ENCODE results near the gene CYSRT1.

The CYSRT1 gene

GRCh38 chr9:137226338-137227053, 1.5 kb downstream of the CYSRT1 start:
- TF ChIP-seq TEAD4 (IDR thresholded peaks at IDR 0.05): no peak

GRCh38 chr9:137227054-137227852, 2.3 kb downstream of the CYSRT1 start, which contains the start of gene RNF224:
Gene RNF224, plus strand, starts transcription at chr9:137227502. Its CDS starts 834 bp downstream, at chr9:137228336.
- TF ChIP-seq MAX (IDR thresholded peaks at IDR 0.05): no peak; the same call in none of the 2 replicates
- peak; percentile 95 for TF ChIP-seq RAD21 (IDR thresholded peaks at IDR 0.05; ENCODE audit: low read depth)
- no peak for TF ChIP-seq USF1 (IDR thresholded peaks at IDR 0.05)
- TF ChIP-seq TCF12 (IDR thresholded peaks at IDR 0.05; ENCODE audit: low read depth): peak; percentile 94
- peak; percentile 89 for TF ChIP-seq EP300 (IDR thresholded peaks at IDR 0.05; ENCODE audit: borderline replicate concordance)
- TF ChIP-seq REST (IDR thresholded peaks at IDR 0.05; ENCODE audit: low read depth): no peak
- no peak; the same call in 1 of the 2 replicates for TF ChIP-seq CEBPB (IDR thresholded peaks at IDR 0.05)
- TF ChIP-seq TEAD4 (IDR thresholded peaks at IDR 0.05): peak; percentile 78
- no peak for TF ChIP-seq CREB1 (IDR thresholded peaks at IDR 0.05; ENCODE audit: low read depth)
- TF ChIP-seq EGR1 (IDR thresholded peaks at IDR 0.05): 0 out of 2 replicates have a peak, but pooled peaks have one; percentile 50
- peak; percentile 40; the same call in 1 of the 2 replicates for TF ChIP-seq TAF1 (IDR thresholded peaks at IDR 0.05; ENCODE audit: low read depth)
- peak; percentile 96 for TF ChIP-seq ZBTB7A (IDR thresholded peaks at IDR 0.05; ENCODE audit: low read depth)
- peak; percentile 71 for TF ChIP-seq FOXM1 (IDR thresholded peaks at IDR 0.05; ENCODE audit: borderline replicate concordance, low read depth)
- peak; percentile 99 for TF ChIP-seq NFIC (IDR thresholded peaks at IDR 0.05)
- TF ChIP-seq YY1 (IDR thresholded peaks at IDR 0.05; ENCODE audit: low read depth): peak; percentile 56; the same call in 1 of the 2 replicates

GRCh38 chr9:137227853-137228505, 3.0 kb downstream of the CYSRT1 start:
- TF ChIP-seq ZBTB7A (IDR thresholded peaks at IDR 0.05; ENCODE audit: low read depth) (no peak), RAD21 (IDR thresholded peaks at IDR 0.05; ENCODE audit: low read depth) (no peak), REST (IDR thresholded peaks at IDR 0.05; ENCODE audit: low read depth) (no peak), TCF12 (IDR thresholded peaks at IDR 0.05; ENCODE audit: low read depth) (no peak), CREB1 (IDR thresholded peaks at IDR 0.05; ENCODE audit: low read depth) (no peak), FOXM1 (IDR thresholded peaks at IDR 0.05; ENCODE audit: borderline replicate concordance, low read depth) (no peak), CEBPB (IDR thresholded peaks at IDR 0.05) (no peak), NFIC (IDR thresholded peaks at IDR 0.05) (no peak), YY1 (IDR thresholded peaks at IDR 0.05; ENCODE audit: low read depth) (no peak)

- TF ChIP-seq MAX (IDR thresholded peaks at IDR 0.05): peak; percentile 56; the same call in 1 of the 2 replicates
- no peak for TF ChIP-seq YY1 (IDR thresholded peaks at IDR 0.05; ENCODE audit: low read depth)
- peak; percentile 93 for TF ChIP-seq EGR1 (IDR thresholded peaks at IDR 0.05)
- TF ChIP-seq CREB1 (IDR thresholded peaks at IDR 0.05; ENCODE audit: low read depth): no peak
Observed at GRCh38 chr9:137228506-137228967, 3.6 kb downstream of the CYSRT1 start.

- TF ChIP-seq MAX (IDR thresholded peaks at IDR 0.05): peak; percentile 4; the same call in 1 of the 2 replicates
- TF ChIP-seq REST (IDR thresholded peaks at IDR 0.05; ENCODE audit: low read depth): no peak
Observed at GRCh38 chr9:137228968-137229896, 4.3 kb downstream of the CYSRT1 start.
